ENCODE data around the gene TRABD2B.

TRABD2B gene

DNA sequence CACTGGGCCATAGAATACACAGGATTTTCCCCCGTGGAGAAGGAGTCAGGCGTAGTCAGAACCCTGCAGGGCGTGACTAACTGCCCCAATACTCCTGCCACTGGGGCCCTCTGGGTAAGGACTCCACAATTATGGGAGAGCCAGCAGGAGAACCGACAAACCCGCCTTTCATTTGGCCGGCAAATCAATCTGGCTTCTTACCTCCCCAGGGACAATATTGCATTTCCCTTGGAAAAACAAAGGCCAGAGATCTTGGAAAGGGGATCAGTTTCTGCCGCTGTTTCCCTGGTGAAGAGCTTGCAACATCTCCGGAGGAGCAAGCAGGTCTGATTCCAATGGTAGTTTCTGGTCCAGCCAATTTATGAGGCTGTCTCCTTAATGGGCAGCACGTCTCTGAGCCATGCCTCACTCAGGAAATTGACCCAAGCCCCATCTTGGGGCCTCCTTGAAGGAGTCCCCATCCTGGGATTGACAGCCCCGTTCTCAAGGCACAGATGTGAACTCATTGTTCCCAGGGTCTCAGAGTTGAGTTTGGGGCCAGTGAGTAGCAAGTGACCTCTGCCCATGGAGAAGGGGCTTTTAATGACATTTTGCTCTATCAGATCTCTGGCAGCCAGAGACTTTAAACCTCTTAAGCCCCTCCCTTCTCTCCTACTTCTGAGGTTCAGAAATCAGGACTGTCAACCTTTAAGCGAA lies 4.3 kb downstream of the TRABD2B start:
- peak; percentile 25 for DNase-seq (ENCODE audit: low spot score)

DNA sequence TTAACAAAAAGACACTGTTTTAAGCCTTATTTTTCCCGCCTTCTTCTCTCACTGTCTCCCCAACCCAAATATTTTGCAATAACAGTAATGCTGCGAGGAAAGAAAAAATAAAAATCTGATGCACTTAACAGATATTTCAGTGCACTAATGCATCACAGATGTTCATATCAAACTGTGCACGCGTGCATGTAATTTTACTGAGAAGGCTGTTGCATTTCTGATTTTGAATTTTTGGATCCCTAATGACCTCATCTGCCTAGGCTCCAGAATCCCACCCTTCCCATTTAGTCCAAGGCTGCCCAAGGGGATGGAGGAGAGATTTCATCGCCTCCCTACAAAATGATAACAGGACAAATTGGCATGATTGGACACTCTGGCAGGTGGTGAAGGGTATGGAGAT lies 5.5 kb downstream of the TRABD2B start:
- no peak for DNase-seq (ENCODE audit: low spot score)

DNA sequence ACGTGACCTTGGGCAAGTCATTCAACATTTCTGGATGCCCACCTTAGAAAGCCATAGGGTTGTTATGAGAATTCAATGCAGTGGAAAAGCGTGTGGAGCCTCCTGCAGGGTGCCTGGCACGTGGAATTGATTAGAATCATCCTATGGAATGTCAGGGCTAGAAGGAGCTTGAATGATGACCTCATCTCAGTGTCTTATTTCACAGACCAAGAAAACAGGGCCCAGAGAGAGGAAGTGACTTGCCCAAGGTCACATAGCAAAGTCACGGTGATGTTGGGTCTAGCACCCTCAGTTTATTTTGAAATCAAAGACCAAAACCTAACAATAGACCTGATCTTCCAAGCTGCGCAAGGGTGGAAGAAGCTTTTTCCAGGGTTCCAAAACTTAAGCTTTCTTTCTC lies 6.0 kb downstream of the TRABD2B start:
- DNase-seq (ENCODE audit: low spot score) = no peak

DNA sequence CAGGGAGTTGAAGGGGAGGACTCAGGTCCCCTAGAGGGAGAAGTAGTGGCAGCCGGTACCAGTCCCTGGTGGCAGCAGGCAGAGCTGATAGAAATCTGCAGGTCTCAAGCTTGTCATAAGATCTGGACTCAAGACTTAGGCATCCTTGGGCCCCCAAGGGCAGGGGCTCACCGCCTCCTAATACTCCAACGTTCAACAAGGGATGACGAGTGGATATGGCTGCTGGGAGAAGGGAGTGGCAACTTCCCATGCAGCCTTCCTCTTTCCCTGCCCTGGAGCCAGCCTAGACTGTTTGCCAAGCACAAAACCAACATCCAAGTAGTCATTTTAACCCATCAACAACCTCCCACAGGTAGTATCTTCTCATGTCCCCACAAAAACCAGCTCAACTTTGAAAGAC lies 6.9 kb downstream of the TRABD2B start:
- DNase-seq (ENCODE audit: low spot score) = no peak

DNA sequence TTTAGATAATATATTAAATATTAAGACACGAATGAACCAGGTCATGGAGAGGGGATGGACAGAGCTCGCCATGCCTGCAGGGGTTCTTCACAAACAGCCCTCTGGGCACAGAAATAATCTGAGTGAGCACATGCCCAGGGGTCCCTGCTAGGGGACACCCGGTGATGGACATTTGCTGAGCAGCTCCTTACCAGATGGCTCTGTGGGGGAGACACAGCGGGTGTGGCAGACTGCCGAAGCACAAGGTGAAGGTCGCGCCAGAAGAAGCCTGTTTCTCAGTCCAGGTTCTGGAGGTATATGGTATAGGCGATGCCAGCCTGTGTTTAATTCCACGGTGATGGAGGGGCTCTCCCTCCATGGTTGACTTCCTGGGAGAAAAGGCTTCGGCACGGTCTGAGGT lies 9.6 kb downstream of the TRABD2B start:
- no peak for DNase-seq (ENCODE audit: low spot score)

DNA sequence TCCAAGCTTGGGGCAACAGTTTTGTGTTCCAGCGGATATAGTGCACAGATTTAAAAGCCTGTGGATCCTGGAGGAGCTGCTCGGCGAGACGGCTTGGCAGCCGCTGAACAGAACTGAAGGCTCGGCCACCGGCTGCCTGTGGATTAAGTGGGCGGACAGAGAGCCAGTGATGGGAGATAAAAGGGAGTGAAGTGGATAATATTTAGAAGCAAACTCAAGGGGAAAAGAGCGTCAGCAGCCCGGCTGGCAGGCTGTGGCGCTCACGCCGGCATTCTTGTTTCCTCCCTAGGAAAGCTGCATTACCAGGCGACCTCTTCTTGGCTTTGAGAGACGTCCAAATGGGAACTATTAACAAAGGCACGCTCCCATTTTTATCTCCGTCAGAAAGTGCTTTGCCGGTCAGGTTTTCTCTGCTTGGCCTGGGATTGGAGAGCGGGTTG lies 10.4 kb downstream of the TRABD2B start:
- peak; percentile 60 for DNase-seq (ENCODE audit: low spot score)

DNA sequence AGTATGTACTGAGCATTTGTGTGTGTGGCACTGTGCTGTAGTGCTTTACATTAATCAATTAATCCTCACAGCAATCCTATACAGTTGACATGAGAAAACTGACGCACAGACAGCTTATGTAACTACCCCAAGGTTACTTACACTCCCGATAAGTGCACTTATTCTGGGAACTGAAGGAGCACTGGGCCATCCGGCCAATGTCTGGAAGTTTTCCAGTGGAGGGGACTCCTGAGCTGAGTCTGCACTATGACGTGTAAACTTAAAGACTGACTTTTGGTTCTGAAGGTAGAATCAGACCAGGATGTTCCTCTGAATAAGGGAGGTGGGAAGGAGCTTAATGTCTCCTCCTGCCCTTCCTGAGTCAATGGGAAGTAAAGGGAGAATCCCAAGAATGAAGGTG lies 12.2 kb downstream of the TRABD2B start:
- no peak for DNase-seq (ENCODE audit: low spot score)

DNA sequence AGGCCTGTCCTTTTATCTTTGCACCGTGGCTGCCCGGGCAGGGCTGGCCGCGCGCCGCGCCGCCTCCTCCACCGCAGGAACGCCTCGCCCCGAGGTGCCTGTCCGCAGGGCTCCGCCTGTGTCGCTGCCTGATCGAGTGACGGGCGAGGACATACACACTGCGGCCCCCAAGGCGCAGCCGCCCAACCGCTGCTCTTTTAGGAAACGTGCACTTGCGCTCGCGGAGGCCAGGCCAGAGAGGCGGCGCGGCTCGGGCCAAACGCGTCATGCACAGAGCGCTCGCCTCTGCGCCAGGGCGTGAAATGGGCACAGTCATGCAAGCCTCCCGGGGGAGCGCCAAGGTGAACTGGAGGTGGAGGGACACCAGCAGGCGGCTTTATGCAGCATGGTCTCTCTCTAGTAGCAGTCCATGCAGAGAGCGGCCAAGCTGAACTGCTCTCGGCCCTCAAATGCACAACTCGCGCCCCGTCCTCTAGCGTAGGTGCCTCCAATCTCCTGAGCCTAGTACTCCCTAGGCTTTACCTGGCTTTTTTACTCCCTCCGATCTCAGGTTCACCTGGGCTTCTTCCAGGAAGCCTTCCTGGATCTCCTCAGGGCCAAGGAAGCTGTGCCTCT lies 12.9 kb downstream of the TRABD2B start:
- DNase-seq (ENCODE audit: low spot score) = no peak

DNA sequence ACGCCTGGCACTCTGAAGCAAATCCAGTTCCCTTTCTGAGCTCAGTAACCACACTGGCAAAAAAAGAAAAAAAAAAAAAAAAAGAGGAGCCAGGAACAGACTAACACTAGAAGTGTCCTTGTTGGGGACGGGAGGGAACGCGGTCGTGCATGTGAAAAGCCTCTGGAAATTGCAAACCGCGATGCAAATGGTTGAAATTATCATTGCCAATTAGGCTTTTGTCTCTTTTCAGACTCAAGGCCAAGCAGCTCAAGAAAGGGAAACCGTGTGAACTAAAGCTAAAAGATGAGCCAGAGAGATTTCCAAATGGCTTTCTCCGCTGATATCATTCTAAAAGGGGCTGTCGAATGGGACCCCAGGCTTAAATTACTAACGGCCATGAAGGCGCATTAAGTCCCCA lies 13.5 kb downstream of the TRABD2B start:
- no peak for DNase-seq (ENCODE audit: low spot score)

DNA sequence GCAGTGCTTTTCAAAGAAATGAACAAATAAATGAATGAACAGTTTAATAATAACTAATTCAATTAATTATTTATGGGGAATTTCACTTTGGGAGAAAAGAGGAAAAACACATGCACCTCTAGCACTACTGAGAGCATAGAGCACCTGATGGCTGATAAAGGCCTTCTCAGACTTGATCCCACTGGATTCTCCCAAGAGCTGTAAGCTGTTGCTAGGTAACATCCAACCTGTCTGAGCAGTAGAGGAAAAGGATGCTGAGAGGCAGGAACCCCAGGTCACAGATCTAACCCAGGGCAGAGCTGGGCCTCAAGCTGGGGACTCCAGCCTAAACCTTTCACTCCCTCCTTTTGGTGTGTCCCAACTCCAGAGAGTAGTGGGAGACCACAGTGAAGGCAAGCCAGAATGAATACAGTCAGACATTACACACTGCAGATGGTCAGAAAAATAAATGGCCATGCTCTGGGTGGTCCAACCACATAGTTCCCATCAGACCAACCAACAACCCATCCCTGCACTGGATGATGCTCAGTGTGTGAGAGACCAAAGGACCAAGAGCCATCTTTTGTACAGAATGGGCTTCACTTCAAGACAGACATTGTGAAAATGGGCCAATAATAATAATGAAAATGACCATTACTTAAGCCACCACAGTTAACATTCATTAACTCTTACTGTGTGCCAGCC lies 15.4 kb downstream of the TRABD2B start:
- no peak for DNase-seq (ENCODE audit: low spot score)

DNA sequence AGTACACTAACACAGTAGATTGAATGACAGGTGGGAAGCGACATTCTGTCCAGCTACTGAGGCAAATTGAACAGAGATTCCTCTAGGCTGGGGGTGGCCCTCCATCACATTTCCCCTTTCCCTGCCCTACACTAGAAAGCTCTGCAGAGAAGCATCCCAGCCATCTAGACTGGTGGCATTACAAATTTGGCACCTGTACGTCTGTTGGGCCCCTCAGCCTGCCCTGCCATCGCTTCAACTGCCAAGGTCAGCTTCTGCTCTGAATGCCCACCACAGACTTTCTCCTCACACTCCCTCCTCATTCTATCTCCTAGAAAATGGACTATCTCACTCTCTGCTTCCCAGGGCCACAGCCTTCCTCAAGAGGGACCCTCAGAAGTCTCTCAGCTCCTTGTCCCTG lies 16.7 kb downstream of the TRABD2B start:
- no peak for DNase-seq (ENCODE audit: low spot score)

DNA sequence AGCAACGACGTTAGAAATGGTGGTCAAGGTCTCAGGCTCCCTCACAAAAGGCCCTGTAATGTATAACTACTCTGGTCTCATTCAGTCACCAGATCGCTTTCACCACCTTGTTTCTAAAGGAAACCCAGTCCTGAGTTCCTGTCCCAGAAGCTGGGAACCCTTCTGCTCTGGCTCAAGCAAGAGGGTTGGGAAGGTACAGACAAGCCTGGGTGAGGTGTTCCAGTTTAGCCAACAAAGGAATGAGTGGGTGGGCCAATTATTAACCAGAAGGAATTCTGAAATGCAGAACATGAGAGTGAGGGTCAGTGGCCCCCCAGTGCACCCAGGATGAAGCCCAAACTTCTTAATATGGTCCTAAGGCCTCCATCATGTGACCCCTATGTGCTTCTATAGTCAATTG lies 17.5 kb downstream of the TRABD2B start:
- no peak for DNase-seq (ENCODE audit: low spot score)

DNA sequence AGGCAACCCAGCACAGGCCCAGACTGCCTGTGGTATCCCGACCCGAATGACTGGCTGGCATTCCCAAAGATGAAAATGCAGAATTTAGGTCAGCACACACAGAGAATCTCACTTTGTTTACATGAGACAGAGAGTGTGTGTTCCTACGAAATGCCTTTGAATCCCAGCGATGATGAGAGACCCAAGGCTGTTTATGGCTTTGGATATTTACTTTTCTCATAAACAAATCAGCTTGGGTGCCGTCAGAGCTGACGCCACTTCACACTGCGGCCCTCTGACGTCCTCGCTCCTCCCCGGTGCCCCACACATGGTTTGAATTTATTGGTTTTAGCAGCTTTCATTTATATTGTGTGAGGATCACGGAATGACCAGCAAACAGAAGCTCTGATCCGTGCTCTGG lies 18.7 kb downstream of the TRABD2B start:
- no peak for DNase-seq (ENCODE audit: low spot score)

DNA sequence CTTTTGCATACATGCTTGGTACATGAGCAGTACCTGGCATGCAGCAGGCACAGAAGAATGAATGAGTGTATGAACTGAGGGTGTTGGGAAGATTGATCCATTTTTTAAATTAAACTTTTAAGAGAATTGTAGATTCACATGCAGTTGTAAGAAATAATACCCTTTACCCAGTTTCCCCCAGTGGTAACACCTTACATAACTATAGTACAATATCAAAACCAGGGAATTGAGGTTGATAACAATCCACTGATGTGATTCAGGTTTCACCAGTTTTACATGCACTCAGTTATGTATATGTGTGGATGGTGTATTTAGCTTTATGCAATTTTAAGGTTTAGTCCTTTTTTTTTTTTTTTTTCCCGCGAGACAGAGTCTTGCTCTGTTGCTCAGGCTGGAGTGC lies 20.5 kb downstream of the TRABD2B start:
- no peak for DNase-seq (ENCODE audit: low spot score)

DNA sequence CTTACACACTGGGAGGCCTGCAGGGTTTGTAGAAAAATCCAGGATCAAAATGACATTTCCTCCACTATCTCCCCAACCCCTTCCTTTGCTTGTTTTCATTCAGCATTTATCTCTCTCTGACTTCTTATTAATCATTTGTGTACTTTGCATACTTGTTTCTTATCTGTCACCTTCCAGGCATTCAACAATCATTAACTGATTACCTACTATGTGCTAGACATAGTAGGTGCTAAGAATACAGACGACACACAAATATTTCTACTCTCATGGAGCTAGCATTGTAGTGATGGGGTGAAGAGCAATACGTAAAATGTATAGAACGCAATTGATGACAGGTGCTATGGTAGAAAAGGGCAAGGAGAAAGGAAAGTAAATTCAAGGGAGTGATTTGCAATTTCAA lies 20.9 kb downstream of the TRABD2B start:
- no peak for DNase-seq (ENCODE audit: low spot score)

DNA sequence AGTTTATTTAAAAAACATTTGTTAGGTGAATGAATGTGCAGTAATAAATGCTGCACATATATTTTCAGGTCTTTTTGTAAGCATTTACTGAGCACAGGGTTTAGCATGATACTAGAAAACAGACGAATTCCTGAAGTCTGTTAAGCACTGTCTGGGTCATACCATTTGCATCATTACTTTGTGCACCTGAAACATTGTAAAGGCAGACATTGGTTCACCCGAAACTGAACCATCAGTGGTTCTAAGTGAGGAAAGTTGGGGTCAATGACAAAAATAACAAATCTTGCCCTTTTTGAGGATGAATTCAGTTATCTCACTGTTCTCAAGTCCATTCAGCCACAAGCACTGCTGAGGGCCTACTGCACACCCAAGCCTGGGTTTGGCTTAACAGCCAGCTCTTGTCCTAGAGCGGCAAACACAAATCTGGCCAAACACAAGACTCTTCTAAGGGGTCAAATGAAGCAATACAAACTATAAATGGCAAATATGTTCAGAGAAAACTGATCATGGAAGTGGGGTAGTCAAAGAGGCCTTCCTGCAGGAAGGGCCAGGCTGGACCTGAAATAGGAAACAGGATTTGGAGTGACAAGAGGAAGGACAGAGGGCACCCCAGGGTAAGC lies 21.8 kb downstream of the TRABD2B start:
- DNase-seq (ENCODE audit: low spot score) = no peak

DNA sequence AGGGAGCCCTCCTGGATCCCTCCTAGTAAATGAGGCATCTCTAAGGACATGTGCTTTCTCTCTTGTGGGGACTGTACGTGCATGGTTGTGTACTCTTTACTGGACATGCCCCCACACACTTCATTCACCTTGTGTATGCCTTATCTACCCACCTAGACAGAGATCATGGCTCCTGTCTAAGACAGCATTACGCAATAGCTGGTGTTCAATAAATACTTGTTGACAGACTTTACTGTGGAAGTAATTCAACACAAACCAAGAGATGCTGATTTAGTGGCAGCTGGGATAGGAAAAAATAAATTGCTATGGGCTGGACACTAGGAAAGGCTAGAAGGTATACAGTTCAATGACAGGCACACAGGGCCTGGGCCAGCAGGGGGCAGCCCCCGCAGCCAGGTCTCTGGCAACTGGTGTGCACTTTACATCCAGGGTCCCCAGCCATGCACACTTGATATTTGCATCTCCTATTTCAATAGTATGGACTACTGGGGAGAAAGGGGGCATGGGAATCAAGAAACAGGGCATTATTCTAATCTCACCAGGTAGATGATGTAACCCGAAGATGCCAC lies 24.2 kb downstream of the TRABD2B start:
- DNase-seq (ENCODE audit: low spot score) = no peak

DNA sequence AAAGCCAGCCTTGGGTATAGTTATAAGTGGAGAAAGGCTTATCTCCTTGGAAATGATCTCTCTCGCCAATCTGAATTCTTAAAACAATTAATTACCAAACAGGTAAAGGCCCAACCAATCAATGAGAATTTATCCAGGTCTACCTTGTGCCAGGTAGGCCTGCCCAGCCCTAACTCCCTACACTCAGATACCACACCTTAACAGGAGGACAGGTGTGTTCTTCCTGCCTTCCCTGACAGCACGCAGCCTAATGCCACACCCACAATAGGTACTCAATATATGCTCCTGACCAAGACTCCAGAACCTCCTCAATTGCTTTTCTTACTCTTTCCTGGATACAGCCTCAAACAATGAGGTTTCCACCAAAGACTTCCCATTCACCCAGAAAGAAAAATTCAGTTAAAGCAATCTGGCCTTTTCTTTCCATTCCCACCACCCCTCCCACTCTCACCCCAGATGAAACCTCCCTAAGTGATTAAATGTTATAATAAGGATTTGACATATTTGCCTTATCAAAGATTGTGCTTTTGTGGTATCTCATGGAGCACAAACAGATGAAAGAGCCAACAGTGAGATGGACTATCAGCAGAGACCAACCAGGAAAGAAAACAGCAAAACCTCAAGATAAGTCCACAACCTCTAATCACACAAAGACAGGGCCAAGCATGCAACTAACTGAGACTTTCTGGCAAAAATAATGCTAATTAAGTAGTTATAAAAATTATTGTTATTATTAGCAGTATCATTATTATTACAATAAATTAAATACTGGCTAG lies 25.6 kb downstream of the TRABD2B start:
- no peak for DNase-seq (ENCODE audit: low spot score)

DNA sequence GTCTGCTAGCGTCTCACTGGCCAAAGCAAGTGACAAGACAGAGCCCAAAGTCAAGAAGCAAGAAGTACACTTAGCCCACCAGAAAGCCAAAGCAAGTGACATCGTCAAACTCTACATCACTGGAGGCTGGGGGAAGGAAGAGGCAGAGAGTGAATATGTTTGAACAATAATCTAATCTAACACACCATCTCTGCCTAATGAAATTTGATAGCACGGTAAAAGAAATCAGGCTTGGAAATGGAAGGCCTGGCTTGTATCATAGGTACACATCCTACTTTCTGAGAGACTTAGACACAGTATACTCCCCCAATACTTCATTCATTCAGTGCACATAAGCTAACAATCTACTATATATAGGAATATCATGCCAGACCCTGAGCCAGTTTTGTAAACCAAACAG lies 26.3 kb downstream of the TRABD2B start:
- DNase-seq (ENCODE audit: low spot score) = no peak

DNA sequence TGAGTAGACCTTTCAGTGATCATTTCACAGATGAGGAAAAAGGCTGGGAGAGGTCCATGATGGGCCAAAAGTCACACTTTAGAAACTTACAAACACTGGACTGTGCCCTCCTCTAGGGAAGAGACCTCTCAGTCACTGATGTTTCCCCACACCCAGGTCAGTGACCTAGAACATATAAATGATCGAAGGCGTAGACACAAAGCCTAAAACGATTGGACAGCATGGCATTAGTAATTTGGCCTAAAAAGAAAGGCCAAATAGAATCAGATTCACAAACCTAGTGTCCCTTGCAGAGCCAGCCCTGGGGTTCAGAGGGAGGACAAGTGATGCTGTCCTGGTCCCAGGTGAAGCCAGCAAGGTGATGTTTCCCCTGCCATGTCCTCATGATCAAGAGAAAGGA lies 27.7 kb downstream of the TRABD2B start:
- no peak for DNase-seq (ENCODE audit: low spot score)

DNA sequence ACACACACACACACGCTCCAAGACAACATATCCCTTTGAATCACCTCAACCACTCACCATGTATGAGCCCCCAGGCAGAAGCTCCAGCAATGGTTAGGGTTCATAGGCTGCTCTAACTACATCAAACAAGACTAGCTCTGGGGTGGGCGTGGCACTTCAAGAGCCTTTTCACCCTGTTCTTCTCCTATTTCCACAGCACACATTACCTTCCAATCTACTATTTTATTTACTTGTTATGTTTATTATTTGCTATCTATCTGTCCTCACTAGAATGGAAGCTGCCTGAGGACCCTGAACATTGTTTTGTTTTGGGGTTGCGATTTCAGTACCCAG lies 28.7 kb downstream of the TRABD2B start:
- no peak for DNase-seq (ENCODE audit: low spot score)

DNA sequence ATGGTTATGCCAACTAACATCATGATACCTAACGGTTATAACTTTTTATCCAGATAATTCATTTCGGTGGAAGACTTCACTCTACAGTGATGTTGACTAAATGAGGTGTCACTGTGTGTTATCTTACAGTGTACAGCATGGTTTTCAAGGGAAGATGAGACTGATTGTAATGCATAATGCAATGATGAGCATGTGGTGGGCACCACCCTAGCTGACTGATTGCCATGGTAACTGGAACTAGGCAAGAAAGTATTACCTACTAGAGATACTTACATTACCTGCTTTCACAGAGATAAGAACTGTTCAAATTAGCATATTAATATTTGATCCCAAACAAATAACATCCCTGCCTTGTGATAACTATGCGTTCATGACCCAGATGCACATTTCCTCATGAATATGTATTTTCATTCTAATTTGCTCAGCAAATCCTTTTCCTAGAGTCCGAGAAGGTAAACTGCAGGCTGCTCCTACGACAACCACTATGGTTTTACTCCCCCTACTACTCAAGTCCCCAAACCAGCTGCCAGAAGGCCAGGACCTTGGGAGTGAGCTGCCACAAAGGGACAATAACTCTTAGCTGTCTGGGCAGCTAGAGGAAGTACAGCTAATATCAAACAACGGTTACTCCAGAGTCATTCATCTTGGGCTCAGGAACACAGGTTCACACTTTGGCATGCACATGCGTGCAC lies 29.2 kb downstream of the TRABD2B start:
- no peak for DNase-seq (ENCODE audit: low spot score)
